PC-9 (cell line): Measurements from ENCODE around the gene ATP10B. TPM values are rescaled to one million over a fixed set of nuclear protein-coding genes. Genes with fewer than 3 reads are reported as not detected.

Experiments
- BruUV-seq: library from RNA; stranded (reverse); fragments of 400-500 nt; replicated peaks from 2 replicates; lab custom pipeline; 2021; lab: Mats Ljungman, UMichigan
- CTCF ChIA-PET: fragments of 300-600 bp; sonication (Branson Sonifier 250); formaldehyde crosslinking; loops from one replicate; lab custom pipeline; 2022; ENCODE audit warnings: antibody characterized with exemption; lab: Charles Lee
- POLR2A ChIA-PET: fragments of 300-600 bp; sonication (Branson Sonifier 250); formaldehyde crosslinking; loops from one replicate; lab custom pipeline; 2022; ENCODE audit warnings: antibody characterized with exemption; ENCODE audit not compliant: unreplicated experiment; lab: Charles Lee
- DNase-seq, 2 experiments: peaks; one replicate each; pipeline versions ENCODE4 v3.0.0 to v3.0.0-alpha.2; 2015 to 2022; ENCODE audit warnings: mixed read lengths in 1 of 2
- H2AFZ ChIP-seq: fragments of 200-600 bp; sonication (generic); 2 replicates; pipeline ENCODE4 v1.8.1; 2017; ENCODE audit warnings: antibody characterized with exemption
- H3F3A ChIP-seq: fragments of 200-600 bp; sonication (generic); 2 replicates; pipeline ENCODE4 v1.8.1; 2017; ENCODE audit warnings: antibody characterized with exemption, mild to moderate bottlenecking, low read depth; ENCODE audit not compliant: insufficient read depth
- H3K27ac ChIP-seq: fragments of 200-600 bp; sonication (generic); 2 replicates; pipeline ENCODE4 v1.6.1; 2016; ENCODE audit warnings: mixed run types
- H3K27me3 ChIP-seq: fragments of 200-600 bp; sonication (generic); 2 replicates; pipeline ENCODE4 v1.6.1; 2016; ENCODE audit warnings: low read depth, mixed run types; ENCODE audit not compliant: insufficient read depth
- H3K36me3 ChIP-seq: fragments of 200-600 bp; sonication (generic); 2 replicates; pipeline ENCODE4 v1.6.1; 2016; ENCODE audit warnings: low read depth, mixed run types
- H3K4me1 ChIP-seq: fragments of 200-600 bp; sonication (generic); replicated peaks from 2 replicates; pipeline ENCODE4 v1.6.1; 2016; ENCODE audit warnings: mixed run types; ENCODE audit not compliant: insufficient read depth
- H3K4me2 ChIP-seq: fragments of 200-600 bp; sonication (generic); 2 replicates; pipeline ENCODE4 v1.6.1; 2017; ENCODE audit warnings: mixed run types
- H3K4me3 ChIP-seq: fragments of 200-600 bp; sonication (generic); 2 replicates; pipeline ENCODE4 v1.6.1; 2016; ENCODE audit warnings: mixed run types
- H3K79me2 ChIP-seq: fragments of 200-600 bp; sonication (generic); 2 replicates; pipeline ENCODE4 v1.6.1; 2017; ENCODE audit warnings: low read depth, mixed run types
- H3K9me2 ChIP-seq: fragments of 200-600 bp; sonication (generic); 2 replicates; pipeline ENCODE4 v1.8.1; 2017; ENCODE audit warnings: mild to moderate bottlenecking; ENCODE audit not compliant: insufficient read depth
- H3K9me3 ChIP-seq: fragments of 200-600 bp; sonication (generic); 2 replicates; pipeline ENCODE4 v1.8.1; 2016; ENCODE audit warnings: low read depth; ENCODE audit not compliant: insufficient read depth
- H4K20me1 ChIP-seq: fragments of 200-600 bp; sonication (generic); 2 replicates; pipeline ENCODE4 v1.8.1; 2017; ENCODE audit not compliant: insufficient read depth
- CTCF ChIP-seq: fragments of 200-600 bp; sonication (generic); conservative IDR thresholded peaks from 2 replicates; pipeline ENCODE4 v1.6.1; 2017; ENCODE audit warnings: mixed run types, antibody characterized with exemption, mild to moderate bottlenecking, moderate library complexity
- EZH2 ChIP-seq: fragments of 200-600 bp; sonication (generic); IDR thresholded peaks from 2 replicates; pipeline ENCODE4 v1.8.0; 2017; ENCODE audit warnings: antibody characterized with exemption, low read depth
- intact Hi-C: fragments of 100-400 bp; cut with micrococcal nuclease; formaldehyde crosslinking; loops from one replicate; pipeline ENCODE4 v1.10.0; 2022; ENCODE audit not compliant: unreplicated experiment
- total RNA-seq: library from RNA; stranded (reverse); gene quantifications from 2 replicates; pipeline ENCODE4 v1.2.3, GENCODE V29; 2021

Gene ATP10B
- total RNA-seq, 1 experiment from 2014 or later = not detected

- no peaks in the 10 kb centered on the region for H3K9me3 ChIP-seq
- no peak overlapping the region for H2AFZ ChIP-seq
- no TSS peak for BruUV-seq
- H3K4me3 ChIP-seq = no peak overlapping the region
- H3K4me1 ChIP-seq = no peaks in the 10 kb centered on the region
- H3K27ac ChIP-seq = no peak overlapping the region
- intact Hi-C loops = no loop called here
- no peak for TF ChIP-seq EZH2
- TF ChIP-seq CTCF = no peak
- no peaks in the 10 kb centered on the region for H3F3A ChIP-seq
- CTCF ChIA-PET = no interaction called here
- H3K27me3 ChIP-seq = no peaks in the 10 kb centered on the region
- H3K9me2 ChIP-seq = no peaks in the 10 kb centered on the region
- no peak for DNase-seq
- POLR2A ChIA-PET = no interaction called here
- H3K79me2 ChIP-seq = no peaks in the 10 kb centered on the region
- H3K36me3 ChIP-seq = no peaks in the 10 kb centered on the region
- no peaks in the 10 kb centered on the region for H4K20me1 ChIP-seq
- H3K4me2 ChIP-seq = no peak overlapping the region
Measured at GRCh38 chr5:160548949-160549645, 302.9 kb downstream of the ATP10B start.

- no TSS peak for BruUV-seq
- H2AFZ ChIP-seq = no peak overlapping the region
- no peak overlapping the region for H3K27ac ChIP-seq
- no peak for DNase-seq
- H3F3A ChIP-seq = no peaks in the 10 kb centered on the region
- H3K4me2 ChIP-seq = no peak overlapping the region
- H3K9me3 ChIP-seq = no peaks in the 10 kb centered on the region
- no peaks in the 10 kb centered on the region for H3K4me1 ChIP-seq
- TF ChIP-seq EZH2 = no peak
- no peak for TF ChIP-seq CTCF
- no peaks in the 10 kb centered on the region for H4K20me1 ChIP-seq
- ChIA-PET CTCF (no interaction called here), POLR2A (no interaction called here)
- no peaks in the 10 kb centered on the region for H3K9me2 ChIP-seq
- H3K79me2 ChIP-seq = no peaks in the 10 kb centered on the region
- no peak overlapping the region for H3K4me3 ChIP-seq
- intact Hi-C loops = no loop called here
- no peaks in the 10 kb centered on the region for H3K36me3 ChIP-seq
- H3K27me3 ChIP-seq = no peaks in the 10 kb centered on the region
Measured at GRCh38 chr5:160547872-160548271, 304.1 kb downstream of the ATP10B start.

GRCh38 chr5:160547061-160547460 is 304.9 kb downstream of the ATP10B start:
- Histone ChIP-seq H3K27me3 (no peaks in the 10 kb centered on the region), H3K4me3 (no peak overlapping the region), H2AFZ (no peak overlapping the region), H3F3A (no peaks in the 10 kb centered on the region), H3K79me2 (no peaks in the 10 kb centered on the region), H3K4me2 (no peak overlapping the region), H3K27ac (no peak overlapping the region), H3K9me2 (no peaks in the 10 kb centered on the region), H3K9me3 (no peaks in the 10 kb centered on the region), H4K20me1 (no peaks in the 10 kb centered on the region), H3K4me1 (no peaks in the 10 kb centered on the region), H3K36me3 (no peaks in the 10 kb centered on the region)
- DNase-seq = no peak
- BruUV-seq = no TSS peak
- no peak for TF ChIP-seq EZH2
- no peak for TF ChIP-seq CTCF
- POLR2A ChIA-PET = no interaction called here
- CTCF ChIA-PET = no interaction called here
- intact Hi-C loops = no loop called here
